ENCODE results near the gene REP15.

DNA sequence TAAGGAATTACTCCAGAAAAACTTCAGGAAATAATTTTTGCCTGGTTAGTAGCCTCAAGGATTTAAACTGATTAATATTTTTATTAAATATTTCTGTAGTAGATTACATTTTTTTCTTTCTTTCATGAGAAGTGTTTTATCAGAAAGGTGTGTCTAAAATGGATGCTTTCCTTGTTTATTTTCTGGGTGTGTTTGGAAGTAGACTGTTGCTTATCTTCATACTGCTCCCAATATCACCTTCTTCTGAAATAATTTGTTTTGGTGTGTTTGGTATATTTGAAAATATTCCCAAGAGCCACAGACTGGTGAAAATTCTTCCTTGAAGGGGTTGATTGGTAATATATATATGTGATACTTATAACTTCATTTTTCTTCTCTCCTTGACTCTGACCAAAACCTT is 10.1 kb upstream of the REP15 start:
- no peak for TF ChIP-seq CTCF (IDR thresholded peaks at IDR 0.05)
- TF ChIP-seq EZH2 (IDR thresholded peaks at IDR 0.05; ENCODE audit: borderline replicate concordance, insufficient read depth, low read depth, low read length, poor library complexity, severe bottlenecking): no peak

All from B cell (primary cell).